GDM1 (cell line): Measurements from ENCODE around the gene IQGAP2.

Experiments
- DNase-seq: peaks from one replicate; lab custom pipeline; 2025; lab: John Stamatoyannopoulos, UW

The IQGAP2 gene

DNA sequence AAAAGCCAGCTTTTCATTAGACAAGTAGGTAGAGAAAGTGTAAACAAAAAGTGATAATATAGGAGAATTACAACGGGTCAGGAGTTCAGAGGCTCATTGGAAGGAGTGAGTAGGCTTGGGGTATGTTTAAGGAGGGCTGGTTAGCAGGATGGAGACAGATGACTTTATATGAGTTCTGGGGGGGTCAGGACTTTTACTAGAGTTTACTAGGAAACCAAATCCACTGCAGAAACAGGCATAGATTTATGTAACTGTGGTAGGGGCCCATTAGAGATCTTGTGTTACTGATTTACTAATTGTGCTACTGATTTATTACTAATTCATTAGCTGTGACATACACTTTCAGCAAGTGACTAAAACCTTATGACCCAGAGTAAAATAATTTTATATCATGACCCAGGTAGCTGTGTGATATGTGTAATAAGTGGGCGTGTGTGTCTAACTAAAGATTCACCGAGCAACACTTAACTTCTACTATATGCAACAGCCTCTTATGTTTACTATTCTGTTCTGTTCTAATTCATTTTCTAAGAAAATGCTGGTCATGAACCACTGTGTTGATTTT, 73.5 kb downstream of the IQGAP2 start:
- no peak for DNase-seq

DNA sequence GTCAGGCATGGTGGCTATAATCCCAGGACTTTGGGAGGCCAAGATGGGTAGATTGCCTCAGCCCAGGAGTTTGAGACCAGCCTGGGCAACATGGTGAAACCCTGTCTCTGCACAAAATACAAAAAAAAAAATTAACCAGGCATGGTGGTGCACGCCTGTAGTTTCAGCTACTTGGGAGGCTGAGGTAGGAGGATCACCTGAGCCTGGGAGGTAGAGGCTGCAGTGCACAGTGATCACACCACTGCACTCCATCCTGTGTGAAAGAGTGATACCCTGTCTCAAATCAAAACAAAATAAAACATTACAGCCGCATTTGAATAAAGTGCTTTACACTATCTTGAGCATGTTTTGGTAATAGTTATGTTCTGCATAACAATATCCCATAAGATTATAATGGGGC, 74.0 kb downstream of the IQGAP2 start:
- no peak for DNase-seq

DNA sequence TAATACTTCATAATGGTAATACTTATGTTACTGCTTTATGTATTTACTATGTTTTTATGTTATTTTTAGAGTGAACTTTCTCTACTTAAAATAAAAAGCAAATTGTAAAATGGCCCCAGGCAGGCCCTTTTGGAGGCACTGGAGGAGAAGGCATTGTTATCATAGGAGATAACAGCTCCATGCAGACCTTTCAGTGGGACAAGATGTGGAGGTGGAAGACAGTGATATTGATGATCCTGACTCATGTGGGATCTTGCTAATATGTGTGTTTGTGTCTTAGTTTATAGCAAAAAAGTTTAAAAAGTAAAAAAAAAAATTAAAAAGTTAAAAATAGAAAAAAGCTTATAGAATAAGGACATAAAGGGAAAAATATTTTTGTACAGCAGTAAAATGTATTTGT, 74.5 kb downstream of the IQGAP2 start:
- DNase-seq = no peak

DNA sequence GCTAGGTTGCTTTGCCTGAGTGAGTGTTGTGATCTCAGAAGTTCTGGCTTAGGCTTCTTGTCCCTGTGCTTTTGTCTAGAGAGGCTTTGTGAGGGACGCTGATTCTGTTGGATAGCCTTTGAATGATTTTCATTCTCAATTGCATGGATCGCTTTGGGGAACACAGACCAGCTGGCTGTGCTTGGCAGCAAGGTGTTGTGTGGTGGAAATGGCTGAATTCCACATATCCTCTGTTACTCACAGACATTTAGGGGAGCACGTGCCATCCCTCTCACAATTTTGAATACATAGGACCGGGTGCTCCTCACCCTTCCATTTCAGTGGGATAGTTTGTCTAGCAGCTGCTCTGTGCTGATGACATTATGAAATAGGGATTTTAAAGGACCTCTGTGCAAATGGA, 76.2 kb downstream of the IQGAP2 start:
- DNase-seq = no peak

DNA sequence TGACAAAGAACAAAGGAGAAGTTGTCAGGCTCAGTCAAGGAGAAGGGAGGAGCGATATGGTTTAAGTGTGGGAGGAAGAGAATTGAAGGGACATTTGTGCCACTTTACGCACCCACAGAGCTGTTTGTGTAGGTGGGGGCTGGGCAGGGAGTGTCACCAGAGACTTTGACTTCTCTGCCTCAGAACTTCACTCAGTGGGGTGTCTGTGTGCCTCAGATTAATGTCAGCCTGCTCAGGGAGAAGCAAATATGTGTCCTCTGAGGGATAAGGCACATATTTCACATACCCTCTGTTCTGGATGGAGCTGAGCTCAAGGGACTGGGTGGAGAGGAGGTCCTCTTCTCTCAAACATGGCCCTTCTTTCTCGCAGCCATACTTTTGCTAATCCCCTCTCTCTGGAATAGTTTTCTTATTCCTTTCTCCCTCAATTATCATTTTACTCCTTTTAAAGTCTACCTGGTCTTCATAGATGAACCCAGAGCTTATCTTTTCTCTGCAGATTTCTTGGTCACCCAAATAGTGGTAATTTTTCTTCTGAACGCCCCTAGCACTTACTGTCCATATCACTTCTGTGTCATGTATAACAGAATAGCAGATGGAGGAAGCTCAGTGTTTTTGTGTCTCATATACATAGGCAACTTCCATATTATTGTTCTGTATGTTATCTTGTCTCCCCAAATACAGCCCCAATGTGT, 77.0 kb downstream of the IQGAP2 start:
- DNase-seq = no peak

DNA sequence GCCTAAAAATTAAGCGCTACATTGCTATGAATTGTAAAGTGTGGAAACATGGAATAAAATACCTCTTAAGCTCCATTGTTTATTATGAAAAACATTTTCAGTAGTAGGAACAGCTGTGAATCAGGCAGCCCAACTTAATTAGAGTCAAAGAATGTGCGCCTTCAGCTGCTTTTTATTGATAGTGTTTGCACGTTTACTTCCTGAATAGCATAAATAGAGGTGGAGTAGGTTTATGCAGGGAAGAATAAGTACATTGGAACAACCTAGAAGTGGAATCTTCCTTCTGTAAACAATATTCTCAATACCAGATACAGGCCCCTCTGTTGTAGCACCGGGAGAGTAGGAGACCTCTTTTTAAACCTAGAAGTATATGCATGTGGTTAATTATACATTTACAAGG, 79.9 kb downstream of the IQGAP2 start:
- no peak for DNase-seq

DNA sequence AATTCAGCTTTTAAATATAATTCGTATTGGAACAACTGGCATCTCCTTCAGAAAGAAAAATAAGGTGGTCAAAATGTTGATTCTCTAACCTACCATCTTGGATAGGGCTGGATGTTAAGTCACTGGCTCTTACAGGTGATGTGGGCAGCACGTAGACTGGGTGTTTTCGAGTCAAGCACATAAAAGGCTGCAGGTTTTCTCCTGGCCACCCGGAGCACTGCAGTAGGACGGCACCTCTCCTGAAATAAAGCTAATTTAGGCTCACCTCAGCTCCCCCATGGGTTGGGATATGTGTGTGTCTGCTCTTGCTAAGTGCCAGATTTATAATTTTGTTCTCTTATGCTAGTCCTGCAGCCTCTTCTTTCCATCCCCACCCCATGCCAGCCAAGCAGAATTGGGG, 80.3 kb downstream of the IQGAP2 start:
- DNase-seq = no peak

DNA sequence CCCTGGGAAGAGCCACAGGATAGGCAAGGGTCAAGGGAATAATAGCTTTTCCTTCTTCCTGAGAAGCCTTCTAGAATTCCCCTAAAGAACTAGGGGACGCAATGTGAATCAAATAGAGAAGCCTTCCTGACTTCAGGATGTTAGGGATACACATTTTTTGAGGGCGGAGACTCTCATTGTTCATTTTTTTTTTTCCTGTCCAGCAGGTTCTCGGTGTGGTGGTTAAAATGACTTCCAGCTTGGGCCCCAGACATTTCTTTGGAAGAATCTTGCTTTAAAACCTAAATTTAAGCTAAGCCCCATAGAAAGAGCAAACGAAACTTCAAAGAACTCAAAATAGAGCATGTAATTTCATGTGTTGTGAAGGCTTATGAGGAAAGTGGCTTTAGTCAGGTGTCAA, 80.8 kb downstream of the IQGAP2 start:
- no peak for DNase-seq

DNA sequence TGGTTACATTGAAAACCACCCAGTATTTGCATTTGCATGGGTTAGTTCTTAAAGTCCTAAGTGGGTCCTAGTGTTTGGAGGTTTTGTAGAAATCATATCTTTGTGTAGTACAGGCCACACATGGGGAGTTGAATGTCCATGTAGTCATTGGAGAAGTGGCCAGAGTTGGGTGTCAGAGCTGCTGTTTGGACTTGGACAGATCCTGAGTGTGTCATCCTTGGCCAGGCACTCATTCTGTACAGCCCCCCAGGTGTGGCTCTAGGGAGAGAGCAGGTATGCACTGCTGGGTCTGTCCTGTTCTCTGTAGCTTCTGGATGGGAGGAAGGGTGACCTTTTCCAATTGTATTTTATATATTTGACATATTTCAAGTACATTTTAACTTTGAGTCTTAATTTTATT, 82.4 kb downstream of the IQGAP2 start:
- no peak for DNase-seq

DNA sequence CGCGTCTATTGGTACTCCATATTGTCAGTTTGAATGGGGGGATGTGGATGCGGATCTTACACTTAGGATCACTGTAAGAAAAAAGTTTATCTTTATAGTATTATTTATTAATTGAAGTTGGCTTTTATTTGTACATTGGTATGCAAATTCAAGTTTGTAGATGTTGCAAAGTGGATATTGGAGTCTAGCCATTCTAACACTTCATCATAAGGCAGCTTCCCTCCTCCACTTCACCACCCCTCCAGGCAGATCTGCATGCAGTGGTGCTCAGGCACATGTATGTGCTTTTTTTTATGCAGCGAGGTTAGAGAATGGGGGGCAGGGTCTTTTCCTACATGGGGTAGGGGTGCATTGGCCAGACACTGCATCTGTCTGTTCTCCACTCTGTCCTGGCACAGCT, 84.3 kb downstream of the IQGAP2 start:
- no peak for DNase-seq

DNA sequence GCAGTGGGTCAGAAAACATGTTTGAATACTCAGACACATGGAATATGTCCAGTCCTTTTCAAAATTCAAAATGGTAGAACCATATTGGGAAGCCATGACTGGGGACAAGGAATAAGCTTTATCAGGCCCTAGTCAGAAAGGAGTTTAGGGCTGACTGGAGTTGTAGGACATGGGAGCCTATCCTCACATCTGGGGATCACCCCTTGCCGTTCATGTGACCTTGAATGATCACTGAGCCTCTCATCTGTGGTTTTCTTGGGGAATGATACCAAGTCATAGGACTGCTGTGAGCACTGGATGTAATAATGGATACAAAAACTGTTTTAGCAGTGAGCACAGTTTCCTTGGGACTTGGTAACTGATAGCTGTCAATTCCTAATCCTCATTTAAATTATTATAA, 84.7 kb downstream of the IQGAP2 start:
- DNase-seq = no peak

DNA sequence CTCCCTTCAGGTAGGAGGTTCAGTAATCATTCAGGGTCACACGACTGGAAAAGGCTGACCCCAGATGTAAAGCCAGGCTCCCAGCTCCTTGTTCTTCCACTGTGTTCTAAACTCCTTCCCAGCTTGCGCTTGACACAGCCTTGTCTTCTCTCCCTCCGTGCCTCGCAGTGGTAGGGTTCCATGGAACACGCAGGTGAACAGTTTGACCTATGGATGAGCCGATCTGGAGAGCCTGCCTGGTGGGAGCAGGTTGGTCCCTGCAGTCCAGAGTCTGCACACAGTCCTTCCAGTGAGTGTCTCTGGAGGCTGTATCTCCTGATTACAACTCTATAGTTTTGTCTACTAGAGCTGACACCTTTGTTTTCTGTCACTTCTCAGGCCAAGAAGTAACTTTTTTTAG, 85.9 kb downstream of the IQGAP2 start:
- DNase-seq = no peak

DNA sequence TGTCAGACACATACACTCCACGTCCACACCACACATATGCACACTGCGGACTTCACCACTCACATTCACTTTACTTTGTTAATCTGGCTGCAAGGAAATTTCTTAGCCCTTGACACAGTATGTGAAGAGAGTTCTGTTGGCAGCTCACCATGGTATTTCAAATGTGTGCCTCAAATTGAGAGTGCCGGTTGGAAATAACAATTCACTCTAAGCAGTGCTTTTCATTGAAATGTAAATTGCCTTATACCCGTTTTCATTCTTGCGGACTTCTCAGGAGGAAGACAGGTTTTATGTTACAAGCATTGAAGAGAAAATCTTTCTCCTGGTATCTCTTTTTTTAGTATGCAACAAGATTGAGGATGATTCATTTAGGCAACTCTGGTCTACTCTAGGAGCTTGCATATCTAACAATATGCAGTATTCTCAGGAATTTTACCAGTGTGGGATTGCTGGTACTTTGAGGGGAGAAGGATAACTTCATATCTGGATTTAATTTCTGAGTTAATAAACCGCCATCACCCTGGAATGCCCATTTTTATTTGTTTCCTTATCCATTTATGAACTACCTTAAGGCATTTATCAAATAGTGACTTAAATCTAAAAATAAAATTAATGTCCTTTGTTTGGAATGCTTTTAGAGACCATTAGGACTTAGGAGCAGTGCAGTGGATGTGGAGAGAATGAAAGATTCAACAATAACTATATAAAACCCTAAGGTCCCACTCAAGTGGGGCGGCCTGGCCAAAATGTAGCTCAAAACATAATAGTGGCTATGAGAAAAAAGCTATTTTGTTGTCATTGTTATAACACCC, 87.0 kb downstream of the IQGAP2 start:
- DNase-seq = no peak

DNA sequence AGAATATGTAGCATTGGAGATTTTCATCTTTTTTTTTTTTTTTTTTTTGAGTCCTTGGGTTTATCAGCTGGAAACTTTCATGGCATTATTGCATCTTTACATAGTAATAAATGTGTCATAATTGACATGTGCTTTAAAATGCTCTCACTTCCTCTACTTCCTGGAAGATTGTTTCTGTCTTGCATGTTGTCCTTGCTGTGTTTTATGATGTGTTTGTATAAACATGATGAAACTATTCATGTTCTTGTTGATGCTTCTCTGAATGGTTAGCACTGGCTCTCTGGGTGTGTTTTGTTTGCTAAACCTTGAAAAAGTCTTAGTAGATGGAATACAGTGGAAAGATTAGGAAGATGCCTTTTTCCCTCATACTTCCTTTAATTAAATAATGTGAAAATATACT, 87.9 kb downstream of the IQGAP2 start:
- no peak for DNase-seq

DNA sequence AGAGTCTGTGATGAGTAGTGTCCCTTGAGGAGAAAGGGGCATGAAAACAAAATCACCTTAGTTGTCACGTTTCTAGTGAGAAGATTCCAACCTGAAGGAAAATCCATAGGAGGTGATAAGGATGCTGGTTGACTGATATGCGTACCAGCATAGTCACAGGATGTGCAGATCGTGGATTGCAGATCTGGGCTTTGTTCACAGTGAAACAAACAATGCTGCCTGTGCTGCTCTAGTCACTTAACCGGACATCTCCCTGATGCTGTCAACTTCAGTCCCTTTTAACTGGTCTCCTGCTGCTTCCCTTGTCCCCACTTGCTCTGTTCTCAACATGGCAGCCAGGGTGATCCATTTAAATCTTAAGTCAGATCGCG, 89.7 kb downstream of the IQGAP2 start:
- DNase-seq = no peak

DNA sequence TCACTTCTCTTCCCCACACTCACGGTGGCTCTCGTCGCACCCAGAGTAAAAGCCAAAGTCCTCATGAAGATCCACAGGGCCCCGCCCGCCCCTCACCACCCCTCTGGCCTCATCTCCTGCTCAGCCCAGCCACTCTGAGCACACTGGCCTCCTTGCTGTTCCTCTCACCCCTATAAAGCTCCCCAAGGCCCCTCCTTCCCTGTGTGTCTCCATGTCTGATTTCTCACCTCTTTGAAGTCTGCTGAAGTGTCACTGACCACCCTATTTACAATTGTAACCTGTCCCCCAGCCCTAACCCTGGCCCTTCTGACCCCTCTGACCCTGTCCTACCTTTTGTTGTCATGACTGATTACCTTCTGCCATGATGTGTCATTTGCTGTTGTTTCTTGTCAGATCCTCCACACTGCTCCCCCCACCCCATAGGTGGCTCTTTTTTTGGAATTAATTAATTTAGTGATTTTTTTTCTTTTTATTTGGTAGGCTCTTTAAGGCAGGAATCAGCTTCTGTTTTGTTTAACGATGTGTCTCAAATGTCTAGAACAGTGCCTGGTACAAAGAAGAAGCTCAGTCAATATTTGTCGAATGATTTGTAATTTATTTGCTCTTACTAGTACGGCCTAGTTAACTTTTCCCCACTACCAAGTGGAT, 90.2 kb downstream of the IQGAP2 start:
- DNase-seq = no peak

DNA sequence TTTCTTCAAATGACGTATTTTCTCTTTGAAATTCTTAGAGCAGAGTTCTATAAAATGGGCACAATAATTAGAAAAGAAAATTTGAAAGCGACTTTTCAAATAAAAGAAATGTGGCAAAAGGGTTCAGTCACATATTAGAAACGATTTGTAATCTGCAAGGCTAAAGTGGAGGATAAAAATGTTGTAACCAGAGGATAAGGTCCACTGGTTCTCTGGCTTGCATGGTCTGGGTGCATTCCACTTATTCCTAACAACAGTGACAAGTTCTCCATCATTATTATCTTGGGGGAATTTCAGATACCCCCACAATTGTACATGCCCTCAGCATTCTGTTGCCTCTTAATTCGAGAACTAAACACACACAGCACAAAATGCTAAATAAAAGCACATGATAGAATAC, 91.1 kb downstream of the IQGAP2 start:
- no peak for DNase-seq

DNA sequence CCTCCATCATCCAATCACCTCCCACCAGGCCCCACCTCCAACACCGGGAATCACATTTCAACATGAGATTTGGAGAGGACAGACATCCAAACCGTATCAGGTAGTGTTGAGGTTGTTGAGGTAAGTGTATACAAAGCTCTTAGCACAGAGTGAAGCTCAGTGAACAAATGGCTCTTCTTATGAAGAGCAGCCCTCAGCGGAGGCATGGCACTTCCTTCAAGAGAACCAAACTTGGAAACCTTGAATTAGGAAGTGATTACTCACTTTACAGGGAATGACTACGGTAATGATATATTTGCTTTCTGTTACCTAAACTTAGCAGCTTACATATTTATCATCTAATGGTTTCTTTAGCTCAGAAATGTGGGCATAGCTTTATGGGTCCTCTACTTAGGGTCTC, 92.8 kb downstream of the IQGAP2 start:
- DNase-seq = no peak

DNA sequence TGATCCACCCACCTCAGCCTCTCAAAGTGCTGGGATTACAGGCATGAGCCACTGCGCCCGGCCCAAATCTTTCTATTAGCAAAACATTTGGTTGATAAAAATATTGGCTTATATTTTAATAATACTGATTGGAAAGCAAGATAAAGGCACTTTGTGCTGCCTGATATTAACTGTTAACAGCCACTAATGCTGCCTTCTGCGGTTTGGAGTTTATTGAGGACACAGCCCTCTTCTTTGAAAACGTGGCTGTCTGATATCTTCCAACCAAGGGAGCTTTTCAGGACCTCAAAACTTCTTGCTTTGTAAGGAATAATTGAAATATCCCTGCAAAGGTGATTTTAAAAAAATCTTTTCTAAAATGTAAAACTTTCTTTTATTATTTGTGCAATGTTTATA, 94.0 kb downstream of the IQGAP2 start:
- no peak for DNase-seq

DNA sequence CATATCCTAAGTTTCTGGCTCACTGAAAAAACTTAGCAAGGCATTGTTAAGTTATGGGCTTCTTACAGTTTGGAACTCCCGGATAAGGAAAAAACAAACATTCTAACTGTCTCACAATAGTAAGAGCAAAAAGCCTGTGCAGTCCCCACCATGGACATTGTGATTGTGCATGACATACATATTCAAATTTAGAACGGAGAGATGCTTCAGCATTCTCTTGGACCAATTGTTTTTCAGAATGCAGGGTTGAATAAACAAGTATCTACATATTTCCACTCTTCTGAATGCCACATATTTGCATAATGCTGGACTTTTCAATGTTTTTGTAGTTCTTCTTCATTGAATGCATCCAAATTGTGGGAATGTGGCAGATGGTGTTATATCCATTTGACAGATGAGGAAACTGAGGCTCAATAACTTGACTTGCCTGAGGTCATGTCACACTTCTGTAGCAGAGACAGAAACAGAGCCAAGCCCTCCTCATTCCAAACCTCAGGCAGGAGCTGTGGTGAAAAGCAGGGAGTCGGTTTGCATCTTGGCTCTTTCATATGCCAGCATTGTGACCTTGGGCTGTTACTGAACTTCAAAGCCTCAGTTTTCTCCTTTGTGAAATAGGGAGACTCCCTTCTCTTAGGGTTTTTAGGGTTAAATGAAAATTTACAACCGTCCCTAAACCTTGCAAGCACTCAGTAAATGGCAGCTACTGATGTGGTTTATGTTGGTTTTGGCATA, 95.1 kb downstream of the IQGAP2 start:
- no peak for DNase-seq

DNA sequence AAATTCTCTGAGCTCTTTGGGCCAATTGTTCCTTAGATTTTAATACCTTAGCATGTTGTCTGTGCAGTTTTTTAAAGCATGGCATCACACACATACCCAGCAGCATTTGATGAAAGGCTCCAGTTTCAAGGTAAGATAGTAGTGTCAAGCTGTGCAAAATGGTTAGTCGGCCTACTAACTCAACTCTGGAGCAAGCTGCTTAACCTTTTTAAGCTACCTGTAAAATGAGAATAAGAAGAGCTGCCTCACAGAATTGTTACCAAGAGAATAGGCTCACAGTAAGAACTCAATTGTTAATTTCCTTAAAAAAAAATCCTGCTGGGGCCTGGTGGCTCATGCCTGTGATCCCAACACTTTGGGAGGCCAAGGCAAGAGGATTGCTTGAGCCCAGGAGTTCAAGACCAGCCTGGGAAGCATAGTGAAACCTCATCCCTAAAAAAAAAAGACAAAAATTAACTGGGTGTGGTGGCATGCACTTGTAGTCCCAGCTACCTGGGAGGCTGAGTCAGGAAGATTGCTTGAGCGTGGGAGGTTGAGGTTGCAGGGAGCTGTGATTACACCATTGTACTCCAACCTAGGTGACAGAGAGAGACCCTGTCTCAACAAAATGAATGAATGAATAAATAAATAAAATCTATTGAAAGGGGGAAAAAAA, 96.5 kb downstream of the IQGAP2 start:
- DNase-seq = no peak
